ENCODE data around the gene WDR64.

Gene WDR64

GRCh38 chr1:241630476-241630875 is 21.6 kb upstream of the WDR64 start:
- no peak for TF ChIP-seq CTCF (IDR thresholded peaks at IDR 0.05; ENCODE audit: insufficient read depth, missing control alignments)
- no peak for FAIRE-seq

GRCh38 chr1:241630899-241631298 is 21.2 kb upstream of the WDR64 start:
- no peak for DNase-seq (ENCODE audit: insufficient read length, low spot score)
- TF ChIP-seq CTCF (IDR thresholded peaks at IDR 0.05; ENCODE audit: insufficient read depth, missing control alignments): no peak
- FAIRE-seq: no peak

More at GRCh38 chr1:241630476-241630875, 21.6 kb upstream of the WDR64 start:
- DNase-seq (ENCODE audit: insufficient read length, low spot score): no peak

DNA sequence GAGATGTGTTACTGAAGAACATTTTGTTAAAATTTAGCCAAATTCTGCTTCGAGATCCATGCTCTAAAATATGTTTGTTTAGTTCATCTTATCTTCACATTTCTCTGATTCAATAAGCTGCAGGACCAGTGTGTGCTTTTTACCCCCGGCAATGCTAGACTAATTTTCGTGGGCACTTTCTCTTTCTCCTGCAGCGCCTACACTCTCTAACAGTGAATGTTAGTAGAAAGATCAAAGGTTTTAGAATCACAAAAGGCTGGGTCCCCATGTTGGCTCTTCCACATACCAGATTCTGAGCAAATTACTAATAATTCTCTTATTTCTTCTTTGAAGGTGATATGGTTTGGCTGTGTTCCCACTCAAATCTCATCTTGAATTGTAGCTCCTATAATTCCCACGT is 20.4 kb upstream of the WDR64 start:
- TF ChIP-seq CTCF (IDR thresholded peaks at IDR 0.05; ENCODE audit: insufficient read depth, missing control alignments): no peak
- DNase-seq (ENCODE audit: insufficient read length, low spot score) (no peak), FAIRE-seq (no peak)

- no peak for FAIRE-seq
- DNase-seq (ENCODE audit: insufficient read length, low spot score): no peak
- TF ChIP-seq CTCF (IDR thresholded peaks at IDR 0.05; ENCODE audit: insufficient read depth, missing control alignments): no peak
Observed at GRCh38 chr1:241632987-241633386, 19.1 kb upstream of the WDR64 start.

DNA sequence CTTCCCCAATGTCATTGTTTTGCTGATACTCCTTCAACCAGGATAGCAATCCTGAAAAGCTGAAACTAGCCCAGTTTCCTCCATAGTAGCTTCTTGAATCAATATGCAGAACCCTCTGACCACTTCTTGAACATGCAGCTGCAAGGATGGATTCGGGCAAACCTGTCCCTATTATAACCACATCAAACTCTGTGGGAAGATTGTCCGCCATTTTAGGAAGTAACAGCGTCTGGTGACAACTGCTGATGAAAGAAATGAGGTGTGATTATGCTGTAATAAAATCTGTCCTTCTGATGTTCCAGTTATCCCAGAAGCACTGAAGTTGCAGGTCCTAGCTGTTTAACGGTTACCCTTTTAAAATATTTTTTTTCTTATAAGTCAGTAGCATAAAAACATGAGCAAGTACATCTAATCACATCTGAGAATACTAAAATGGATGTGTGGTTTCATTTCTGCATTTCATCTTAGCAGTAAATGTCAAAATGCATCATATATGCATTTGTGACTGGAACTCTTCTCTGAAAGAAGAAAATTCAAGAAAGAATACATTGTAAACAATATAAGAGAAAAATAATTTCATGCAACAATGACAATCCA is 16.4 kb upstream of the WDR64 start:
- FAIRE-seq (no peak), DNase-seq (ENCODE audit: insufficient read length, low spot score) (no peak)
- no peak for TF ChIP-seq CTCF (IDR thresholded peaks at IDR 0.05; ENCODE audit: insufficient read depth, missing control alignments)

- no peak for FAIRE-seq
Observed at GRCh38 chr1:241636291-241636690, 15.8 kb upstream of the WDR64 start.

More at GRCh38 chr1:241636291-241636690, 15.8 kb upstream of the WDR64 start:
- DNase-seq (ENCODE audit: insufficient read length, low spot score): no peak
- TF ChIP-seq CTCF (IDR thresholded peaks at IDR 0.05; ENCODE audit: insufficient read depth, missing control alignments): no peak

All from D721Med (cell line).